MM.1S (cell line): ENCODE data around the gene LDLRAD4.

Experiments
- DNase-seq: peaks from one replicate; pipeline ENCODE4 v3.0.0-alpha.2; 2015
- H2AFZ ChIP-seq: fragments of 300-600 bp; sonication (generic); 2 replicates; pipeline ENCODE4 v1.6.0; 2016; ENCODE audit warnings: antibody characterized with exemption, low read length
- H3F3A ChIP-seq: fragments of 300-600 bp; sonication (generic); 2 replicates; pipeline ENCODE4 v1.6.1; 2016; ENCODE audit warnings: mild to moderate bottlenecking, antibody characterized with exemption, low read length, moderate library complexity, mixed read lengths; ENCODE audit not compliant: insufficient read depth
- H3K27ac ChIP-seq: fragments of 300-600 bp; sonication (generic); 2 replicates; pipeline ENCODE4 v1.5.1; 2016; ENCODE audit warnings: mild to moderate bottlenecking, low read length
- H3K27me3 ChIP-seq: fragments of 300-600 bp; sonication (generic); replicated peaks from 2 replicates; pipeline ENCODE4 v1.6.0; 2016; ENCODE audit warnings: low read length; ENCODE audit not compliant: insufficient read depth
- H3K36me3 ChIP-seq: fragments of 300-600 bp; sonication (generic); replicated peaks from 2 replicates; pipeline ENCODE4 v1.6.1; 2016; ENCODE audit warnings: mild to moderate bottlenecking, low read length, mixed read lengths; ENCODE audit not compliant: insufficient read depth
- H3K4me1 ChIP-seq: fragments of 300-600 bp; sonication (generic); 2 replicates; pipeline ENCODE4 v1.6.1; 2016; ENCODE audit warnings: low read length, mixed read lengths
- H3K4me2 ChIP-seq: fragments of 300-600 bp; sonication (generic); 2 replicates; pipeline ENCODE4 v1.6.0; 2016; ENCODE audit warnings: low read depth, low read length
- H3K4me3 ChIP-seq: fragments of 300-600 bp; sonication (generic); 2 replicates; pipeline ENCODE4 v1.5.1; 2016; ENCODE audit warnings: low read length, mixed read lengths
- H3K79me2 ChIP-seq: fragments of 300-600 bp; sonication (generic); 2 replicates; pipeline ENCODE4 v1.6.1; 2016; ENCODE audit warnings: mixed run types, low read length, mixed read lengths
- H3K9ac ChIP-seq: fragments of 300-600 bp; sonication (generic); 2 replicates; pipeline ENCODE4 v1.6.1; 2016; ENCODE audit warnings: low read length, mixed read lengths
- H3K9me2 ChIP-seq: fragments of 300-600 bp; sonication (generic); replicated peaks from 2 replicates; pipeline ENCODE4 v1.6.1; 2016; ENCODE audit warnings: mild to moderate bottlenecking, low read length, mixed read lengths; ENCODE audit not compliant: insufficient read depth
- H3K9me3 ChIP-seq: fragments of 300-600 bp; sonication (generic); replicated peaks from 2 replicates; pipeline ENCODE4 v1.6.1; 2016; ENCODE audit warnings: mild to moderate bottlenecking, low read length, mixed read lengths; ENCODE audit not compliant: insufficient read depth
- H4K20me1 ChIP-seq: fragments of 300-600 bp; sonication (generic); 2 replicates; pipeline ENCODE4 v1.6.1; 2016; ENCODE audit warnings: mild to moderate bottlenecking, low read length, moderate library complexity, mixed read lengths; ENCODE audit not compliant: insufficient read depth
- CTCF ChIP-seq: fragments of 300-600 bp; sonication (generic); IDR thresholded peaks from 2 replicates; pipeline ENCODE4 v1.5.1; 2016; ENCODE audit warnings: antibody characterized with exemption, low read length, mixed read lengths
- EZH2 ChIP-seq: fragments of 300-600 bp; sonication (generic); optimal IDR thresholded peaks from 2 replicates; pipeline ENCODE3; 2017; ENCODE audit warnings: low read depth, mild to moderate bottlenecking, antibody characterized with exemption, low read length, mixed read lengths
- EZH2phosphoT487 ChIP-seq: fragments of 300-600 bp; sonication (generic); IDR thresholded peaks from 2 replicates; pipeline ENCODE4 v1.6.1; 2018; ENCODE audit warnings: antibody characterized with exemption, low read length

LDLRAD4 gene

GRCh38 chr18:13270279-13270855 is 51.8 kb downstream of the LDLRAD4 start:
- Histone ChIP-seq H3K9me3 (no peaks in the 10 kb centered on the region), H3K4me3 (no peak overlapping the region), H3K79me2 (no peaks in the 10 kb centered on the region), H3K27ac (no peak overlapping the region), H3K4me1 (no peaks in the 10 kb centered on the region), H3K27me3 (no peaks in the 10 kb centered on the region), H3K9me2 (no peaks in the 10 kb centered on the region), H3K36me3 (no peaks in the 10 kb centered on the region), H3K4me2 (no peak overlapping the region), H2AFZ (no peak overlapping the region), H3F3A (no peaks in the 10 kb centered on the region), H3K9ac (no peak overlapping the region), H4K20me1 (no peaks in the 10 kb centered on the region)
- TF ChIP-seq EZH2phosphoT487 (no peak), EZH2 (no peak), CTCF (no peak)
- no peak for DNase-seq

GRCh38 chr18:13271302-13271911 is 52.8 kb downstream of the LDLRAD4 start:
- no peak overlapping the region for H3K9ac ChIP-seq
- H3K4me2 ChIP-seq = no peak overlapping the region
- H3K4me3 ChIP-seq = no peak overlapping the region
- DNase-seq = no peak
- H3K27me3 ChIP-seq = no peaks in the 10 kb centered on the region
- H2AFZ ChIP-seq = no peak overlapping the region
- H3K9me3 ChIP-seq = no peaks in the 10 kb centered on the region
- H4K20me1 ChIP-seq = no peaks in the 10 kb centered on the region
- no peaks in the 10 kb centered on the region for H3K4me1 ChIP-seq
- no peaks in the 10 kb centered on the region for H3F3A ChIP-seq
- TF ChIP-seq CTCF = no peak
- H3K27ac ChIP-seq = no peak overlapping the region
- H3K9me2 ChIP-seq = no peaks in the 10 kb centered on the region
- H3K79me2 ChIP-seq = no peaks in the 10 kb centered on the region
- H3K36me3 ChIP-seq = no peaks in the 10 kb centered on the region

- no peaks in the 10 kb centered on the region for H3K9me3 ChIP-seq
- no peak overlapping the region for H3K4me2 ChIP-seq
- H3K4me3 ChIP-seq = no peak overlapping the region
- no peaks in the 10 kb centered on the region for H3K36me3 ChIP-seq
- H3F3A ChIP-seq = no peaks in the 10 kb centered on the region
- H3K27ac ChIP-seq = no peak overlapping the region
- no peak overlapping the region for H2AFZ ChIP-seq
- H3K9ac ChIP-seq = no peak overlapping the region
- no peaks in the 10 kb centered on the region for H3K4me1 ChIP-seq
- H3K27me3 ChIP-seq = no peaks in the 10 kb centered on the region
- no peak for DNase-seq
- no peaks in the 10 kb centered on the region for H3K79me2 ChIP-seq
- no peaks in the 10 kb centered on the region for H4K20me1 ChIP-seq
- TF ChIP-seq EZH2 = no peak
- no peak for TF ChIP-seq CTCF
- H3K9me2 ChIP-seq = no peaks in the 10 kb centered on the region
Observed at GRCh38 chr18:13272416-13272815, 53.9 kb downstream of the LDLRAD4 start.
